GM19397 (cell line): Measurements from ENCODE around the gene MYO18B.

Source experiments
- ATAC-seq: cut with Tn5 transposase; IDR thresholded peaks from one replicate; pipeline ENCODE4 v1.9.1; 2021; ENCODE audit warnings: mild to moderate bottlenecking, moderate library complexity; ENCODE audit not compliant: unreplicated experiment

MYO18B gene

GRCh38 chr22:25712661-25713400 is 29.2 kb upstream of the MYO18B start:
- ATAC-seq, result no peak

- ATAC-seq, result no peak
Measured at GRCh38 chr22:25714070-25714469, 27.9 kb upstream of the MYO18B start.

- ATAC-seq, result no peak
Measured at GRCh38 chr22:25714739-25715138, 27.2 kb upstream of the MYO18B start.

DNA sequence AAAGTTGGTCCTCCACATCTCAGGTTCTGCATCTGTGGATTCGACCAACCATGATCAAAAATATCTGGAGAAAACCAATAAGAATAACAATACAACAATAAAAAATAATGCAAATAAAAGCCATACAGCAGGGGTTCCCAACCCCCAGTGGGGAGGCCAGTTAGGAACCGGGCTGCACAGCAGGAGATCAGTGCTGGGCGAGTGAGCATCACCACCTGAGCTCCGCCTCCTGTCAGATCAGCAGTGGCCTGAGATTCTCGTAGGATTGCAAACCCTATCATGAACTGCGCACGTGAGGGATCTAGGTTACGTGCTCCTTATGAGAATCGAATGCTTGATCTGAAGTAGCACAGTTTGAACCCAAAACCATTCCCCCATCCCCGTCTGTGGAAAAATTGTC is 25.4 kb upstream of the MYO18B start:
- no peak for ATAC-seq

DNA sequence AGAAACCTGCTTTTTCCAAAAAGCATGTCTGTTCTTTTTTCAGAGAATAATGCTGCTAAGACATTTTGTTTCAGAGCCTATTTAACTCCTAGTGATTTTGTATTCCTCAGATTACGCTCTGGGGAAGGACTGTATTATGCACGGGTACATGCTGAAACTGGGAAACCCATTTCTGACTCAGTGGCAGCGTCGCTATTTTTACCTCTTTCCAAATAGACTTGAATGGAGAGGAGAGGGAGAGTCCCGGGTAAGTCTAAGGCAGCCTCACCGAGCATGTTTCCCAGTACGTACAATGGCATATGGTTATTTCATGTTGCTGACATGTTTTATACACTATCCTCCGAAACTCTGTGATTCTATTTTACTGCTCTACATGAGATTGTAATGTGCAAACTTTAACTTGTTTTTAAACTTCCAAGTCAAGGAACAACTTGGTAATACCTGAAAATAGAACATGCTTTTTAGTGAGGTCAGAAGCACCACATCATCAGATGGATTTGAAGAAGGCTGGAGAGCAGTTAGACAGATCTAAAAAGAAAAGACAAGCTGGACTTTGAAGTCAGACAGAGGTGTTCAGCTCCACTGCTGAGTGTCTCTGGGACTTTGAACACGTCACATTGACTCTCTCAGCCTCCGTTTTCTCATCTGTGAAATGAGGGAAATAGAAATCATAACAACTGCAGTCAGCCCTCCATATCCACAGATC is 23.7 kb upstream of the MYO18B start:
- no peak for ATAC-seq

- no peak for ATAC-seq
Measured at GRCh38 chr22:25722223-25722622, 19.8 kb upstream of the MYO18B start.

DNA sequence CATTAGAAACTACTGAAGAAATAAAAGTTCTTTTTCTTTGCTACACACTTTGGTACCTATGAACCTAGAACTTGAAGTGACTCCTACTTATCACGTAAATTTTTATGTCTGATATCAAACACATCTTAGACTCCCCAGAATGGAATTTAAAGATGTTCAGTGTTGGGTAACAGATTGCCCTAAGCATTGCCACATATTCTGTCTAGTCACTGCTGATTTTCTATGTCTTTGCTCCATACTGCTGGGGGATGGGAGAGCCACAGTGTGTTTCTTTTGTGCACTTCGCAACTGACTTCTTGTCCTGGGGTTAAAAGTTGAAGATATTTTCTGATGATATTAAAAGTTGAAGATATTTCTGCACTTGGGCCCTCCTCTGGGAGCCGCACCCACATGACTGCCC is 19.4 kb upstream of the MYO18B start:
- ATAC-seq, result no peak

GRCh38 chr22:25726241-25726640 is 15.7 kb upstream of the MYO18B start:
- ATAC-seq, result no peak

- no peak for ATAC-seq
Measured at GRCh38 chr22:25728071-25728470, 13.9 kb upstream of the MYO18B start.

- ATAC-seq, result no peak
Measured at GRCh38 chr22:25729016-25729995, 12.7 kb upstream of the MYO18B start.

DNA sequence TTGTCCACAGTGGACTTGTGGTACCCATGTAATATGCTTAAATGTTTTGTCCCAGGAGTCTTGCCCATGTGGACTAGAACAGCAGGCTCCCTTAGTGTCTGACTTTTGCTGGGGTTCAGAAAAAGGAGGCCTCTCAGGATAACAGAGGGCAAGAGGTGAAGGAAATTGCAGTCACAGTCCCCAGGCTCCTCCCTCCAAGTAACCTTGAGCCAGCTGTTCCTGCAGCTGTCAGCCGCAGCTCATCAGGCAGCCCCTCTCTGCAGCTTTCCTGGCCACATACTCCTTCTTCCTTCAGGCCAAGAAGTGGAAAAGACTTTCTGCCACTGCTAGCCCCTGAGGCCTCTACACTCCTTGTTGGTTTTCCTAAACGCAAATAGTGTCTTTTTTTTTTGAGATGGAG is 6.3 kb upstream of the MYO18B start:
- no peak for ATAC-seq

- no peak for ATAC-seq
Measured at GRCh38 chr22:25736378-25737011, 5.5 kb upstream of the MYO18B start.

GRCh38 chr22:25739659-25740344 is 2.2 kb upstream of the MYO18B start:
- no peak for ATAC-seq

DNA sequence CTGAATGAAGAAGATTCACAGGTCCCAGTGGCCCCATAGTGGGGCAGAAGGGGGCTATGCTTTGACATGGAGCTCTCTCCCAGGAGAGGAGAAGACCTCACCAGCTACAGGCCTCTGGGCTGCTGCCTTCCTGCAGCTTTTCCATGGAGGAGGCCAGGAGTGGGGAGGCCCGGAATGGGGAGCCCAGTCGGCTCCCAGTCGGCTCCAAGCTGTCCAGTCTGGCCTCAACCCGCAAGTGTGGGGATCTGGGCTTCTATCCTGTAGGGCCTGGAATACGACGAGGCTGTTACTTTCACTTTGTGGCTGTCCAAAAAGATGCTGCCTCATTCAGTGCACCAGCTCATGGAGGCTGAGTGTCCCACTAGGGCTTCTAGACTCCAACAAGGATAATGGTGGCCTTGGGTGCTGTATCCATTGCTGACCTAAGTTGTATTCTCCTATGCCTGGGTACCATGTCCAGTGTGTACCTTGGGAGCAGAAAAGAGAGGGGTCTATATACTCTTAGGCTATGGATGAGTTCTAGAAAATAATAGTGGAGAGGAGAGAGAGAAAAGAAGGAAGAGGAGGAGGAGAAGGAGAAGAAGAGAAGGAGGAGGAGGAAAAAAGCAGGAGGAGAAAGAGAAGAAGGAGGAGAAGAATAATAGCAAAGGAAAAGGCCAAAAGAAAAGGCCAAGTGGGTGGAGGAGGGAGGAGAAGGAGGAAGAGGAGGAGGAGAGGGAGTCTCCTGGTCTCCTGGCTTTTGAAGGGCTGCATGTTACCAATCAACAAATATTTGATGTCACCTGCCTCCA is 1.1 kb downstream of the MYO18B start:
- ATAC-seq, result no peak

DNA sequence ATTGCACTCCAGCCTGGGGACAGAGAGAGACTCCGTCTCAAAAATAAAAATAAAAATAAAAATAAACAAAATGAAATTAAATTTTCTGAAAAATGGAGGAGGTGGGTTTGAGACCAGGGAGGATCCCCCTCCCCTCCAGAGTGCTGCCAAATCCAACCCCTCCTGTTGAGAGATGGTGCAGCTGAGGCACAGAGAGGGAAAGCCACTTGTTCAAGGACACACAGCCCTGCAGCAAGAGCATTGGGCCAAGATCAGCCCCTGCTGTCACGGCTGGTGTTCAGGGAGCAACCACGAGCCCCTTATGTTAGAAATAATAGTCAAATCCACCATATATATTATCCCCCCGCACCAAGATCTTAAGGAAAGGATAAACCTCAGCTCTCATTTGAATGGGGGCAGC is 2.7 kb downstream of the MYO18B start:
- ATAC-seq, result no peak

- ATAC-seq, result no peak
Measured at GRCh38 chr22:25745341-25746011, 3.5 kb downstream of the MYO18B start.

GRCh38 chr22:25746012-25746373 is 4.0 kb downstream of the MYO18B start:
- no peak for ATAC-seq

DNA sequence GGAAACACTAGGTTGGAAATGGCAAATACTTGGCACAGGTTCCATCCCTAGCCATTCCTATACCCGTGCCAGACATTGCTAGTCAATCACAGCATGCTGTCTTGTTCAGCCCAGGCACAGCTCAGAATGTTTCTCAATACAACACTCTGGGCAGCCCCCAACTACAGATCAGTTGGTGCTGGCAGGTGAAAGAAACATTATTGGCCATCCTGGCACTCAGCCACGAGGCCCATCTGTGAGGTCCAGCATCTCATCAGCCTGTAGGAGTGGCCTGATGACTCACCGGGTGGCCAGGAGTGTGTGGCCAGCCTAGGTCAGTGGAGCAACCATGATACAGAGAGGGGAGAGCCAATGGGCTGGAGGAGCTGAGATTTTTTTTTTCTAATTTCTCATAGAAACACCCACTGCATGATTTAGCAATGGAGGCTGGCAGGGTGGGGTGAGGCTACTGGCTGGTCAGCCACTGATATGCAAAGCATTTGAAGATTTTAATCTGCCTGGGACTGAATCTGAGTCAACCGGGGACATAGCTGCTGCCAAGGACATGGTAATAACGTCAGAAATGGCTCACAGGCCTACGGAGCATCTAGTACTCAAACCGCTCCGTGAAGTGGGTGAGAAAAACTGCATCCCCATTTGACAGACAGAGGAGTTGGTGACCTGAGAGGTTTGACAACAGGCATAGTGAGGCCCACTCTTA is 5.4 kb downstream of the MYO18B start:
- no peak for ATAC-seq
